GM04504 (cell line): ENCODE results near the gene ZNF652.
"Not testable (repeated sequence)": the region's sequence is repeated elsewhere in the genome, so short reads cannot be mapped to it uniquely, and the experiment has no call there.

Experiments
- DNase-seq: peaks from one replicate; pipeline ENCODE4 v3.0.0-alpha.2; 2012; ENCODE audit warnings: low read depth

Gene ZNF652

GRCh38 chr17:49386373-49386772, 24.3 kb upstream of the ZNF652 start:
- DNase-seq: no peak

DNA sequence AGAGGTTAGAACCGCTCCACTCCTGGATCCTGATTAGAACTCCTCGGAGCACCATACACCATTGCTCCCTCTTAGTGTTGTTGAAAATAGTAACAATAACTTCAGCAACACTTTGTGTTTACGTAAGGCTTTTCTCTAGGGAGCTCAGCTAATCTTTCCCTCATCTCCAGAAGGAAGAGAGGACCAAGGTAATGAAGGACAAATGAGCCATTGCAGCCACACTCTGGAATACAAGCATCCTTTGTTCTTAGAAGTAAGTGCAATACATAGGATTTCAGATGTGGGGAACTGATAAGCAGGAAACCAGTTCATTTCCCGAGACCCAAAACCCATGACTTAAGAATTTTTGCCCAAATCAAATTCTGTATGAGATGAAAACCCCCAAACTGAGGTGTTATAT, 22.9 kb upstream of the ZNF652 start:
- no peak for DNase-seq

GRCh38 chr17:49383060-49383459, 21.0 kb upstream of the ZNF652 start:
- DNase-seq: no peak

- DNase-seq: no peak
Observed at GRCh38 chr17:49382556-49382955, 20.5 kb upstream of the ZNF652 start.

- DNase-seq: no peak
Observed at GRCh38 chr17:49381793-49382192, 19.7 kb upstream of the ZNF652 start.

- DNase-seq: no peak
Observed at GRCh38 chr17:49381033-49381432, 19.0 kb upstream of the ZNF652 start.

- DNase-seq: no peak
Observed at GRCh38 chr17:49379926-49380325, 17.9 kb upstream of the ZNF652 start.

DNA sequence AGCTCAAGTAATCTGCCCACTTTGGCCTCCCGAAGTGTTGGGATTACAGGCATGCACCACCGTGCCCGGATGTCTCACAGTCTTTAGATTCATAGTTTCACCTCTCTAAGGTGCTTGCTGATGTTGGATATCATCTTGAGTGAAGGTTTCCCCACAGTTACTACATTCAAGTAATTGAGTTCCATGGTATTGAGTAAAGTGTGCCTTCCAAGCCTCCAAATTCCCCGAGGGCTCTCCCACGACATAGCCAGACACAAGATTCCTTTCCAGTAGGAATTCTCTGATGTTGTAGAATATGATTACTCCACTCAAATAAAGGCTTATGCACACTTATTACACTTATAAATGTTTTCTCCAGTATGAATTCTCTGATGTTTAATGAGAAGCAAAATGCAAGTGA, 16.3 kb upstream of the ZNF652 start:
- DNase-seq: no peak

DNA sequence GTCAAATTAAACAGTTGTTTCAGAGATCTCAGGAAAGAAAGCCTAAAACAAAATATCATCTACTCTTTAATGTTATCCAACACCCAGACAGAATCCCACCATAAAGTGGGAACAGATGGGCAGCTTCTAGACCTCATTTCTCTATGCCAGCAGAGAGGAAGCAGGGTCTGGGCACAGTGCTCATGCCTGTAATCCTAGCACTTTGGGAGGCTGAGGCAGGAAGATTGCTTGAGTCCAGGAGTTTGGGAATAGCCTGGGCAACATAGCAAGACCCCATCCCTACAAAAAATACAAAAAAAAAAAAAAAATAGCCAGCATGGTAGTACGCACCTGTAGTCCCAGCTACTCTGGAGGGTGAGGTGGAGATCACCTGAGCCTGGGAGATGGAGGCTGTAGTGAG, 13.5 kb upstream of the ZNF652 start:
- DNase-seq: no peak

GRCh38 chr17:49373115-49373514, 11.1 kb upstream of the ZNF652 start:
- DNase-seq: no peak

GRCh38 chr17:49372425-49372824, 10.4 kb upstream of the ZNF652 start:
- no peak for DNase-seq

DNA sequence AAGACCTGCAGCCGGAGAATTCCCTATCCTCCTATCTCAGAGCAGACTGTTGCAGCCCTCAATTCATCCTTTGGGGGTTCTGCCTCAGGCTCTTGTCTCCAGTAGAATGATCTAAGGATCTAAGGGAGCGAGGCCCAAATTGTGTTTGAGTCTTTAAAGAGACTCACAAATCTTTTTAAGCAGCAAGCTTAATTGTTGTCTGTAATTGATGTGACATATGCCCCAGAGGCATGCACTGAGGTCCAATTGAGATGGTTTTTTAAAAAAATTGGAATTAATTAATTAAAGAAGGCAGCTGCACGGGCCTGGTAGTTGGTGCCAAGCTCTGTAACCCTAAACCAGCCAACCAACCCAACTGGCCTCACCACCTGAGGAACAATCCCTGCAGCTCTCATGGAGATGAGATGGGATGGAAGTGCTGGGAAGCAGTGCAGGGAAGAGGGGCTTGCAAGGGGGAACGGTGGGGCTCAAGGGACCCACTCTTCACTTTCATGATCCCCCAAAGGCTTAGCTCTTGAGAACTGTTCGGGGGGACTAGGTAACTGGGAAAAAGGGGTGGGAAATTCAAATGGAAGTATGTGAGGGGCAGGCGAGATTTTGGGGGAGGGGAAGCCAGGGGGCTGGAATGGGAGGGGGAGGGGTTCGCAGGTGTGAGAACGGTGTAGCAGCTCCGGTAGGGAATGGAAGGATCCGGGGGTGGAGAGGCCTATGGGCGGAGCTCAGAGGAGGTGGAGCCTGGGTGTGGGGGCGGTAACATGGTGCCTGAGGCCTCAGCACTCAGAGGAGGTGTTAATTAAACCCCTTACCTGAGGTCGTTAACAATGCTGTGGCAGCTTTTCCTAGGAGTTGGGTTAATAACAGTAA, 9.2 kb upstream of the ZNF652 start:
- no peak for DNase-seq

DNA sequence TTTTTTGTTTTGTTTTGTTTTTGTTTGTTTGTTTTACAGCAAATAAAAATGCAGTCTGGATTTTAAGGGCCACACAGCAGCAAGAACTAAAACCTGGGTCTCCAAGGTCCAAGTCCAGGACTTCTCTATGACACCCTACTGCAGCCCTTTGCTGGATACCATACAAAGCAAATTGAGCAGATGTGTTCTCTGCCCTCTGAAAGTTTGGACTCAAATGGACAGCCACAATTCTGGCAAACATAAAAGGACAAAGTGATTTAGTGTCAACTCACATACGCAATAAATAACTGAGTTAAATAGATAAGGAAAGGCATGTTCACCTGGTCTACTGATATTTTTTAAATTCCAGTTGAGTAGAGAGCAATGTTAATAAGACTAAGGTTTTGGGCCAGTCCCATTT, 7.7 kb upstream of the ZNF652 start:
- DNase-seq: no peak

- DNase-seq: no peak
Observed at GRCh38 chr17:49369089-49369488, 7.0 kb upstream of the ZNF652 start.

DNA sequence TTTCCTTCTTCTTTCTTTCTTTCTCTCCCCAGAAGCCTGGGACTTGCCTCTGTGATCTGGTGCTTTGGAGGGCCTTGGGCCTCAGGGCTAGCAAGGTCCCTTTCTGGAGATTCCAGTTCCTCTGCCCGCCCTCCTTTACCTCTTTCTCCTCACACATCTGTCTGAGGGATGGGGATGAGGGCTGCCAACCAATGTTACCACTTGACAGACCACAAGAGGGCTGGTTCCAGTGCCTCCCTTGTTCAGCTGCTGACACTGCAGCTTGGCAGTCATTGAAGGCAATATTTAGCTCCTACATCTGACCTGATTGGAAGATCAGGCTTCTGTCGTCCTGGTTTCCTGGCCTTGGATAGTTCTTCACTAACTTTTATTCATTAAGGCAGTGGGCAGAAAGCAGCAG, 3.6 kb upstream of the ZNF652 start:
- no peak for DNase-seq

DNA sequence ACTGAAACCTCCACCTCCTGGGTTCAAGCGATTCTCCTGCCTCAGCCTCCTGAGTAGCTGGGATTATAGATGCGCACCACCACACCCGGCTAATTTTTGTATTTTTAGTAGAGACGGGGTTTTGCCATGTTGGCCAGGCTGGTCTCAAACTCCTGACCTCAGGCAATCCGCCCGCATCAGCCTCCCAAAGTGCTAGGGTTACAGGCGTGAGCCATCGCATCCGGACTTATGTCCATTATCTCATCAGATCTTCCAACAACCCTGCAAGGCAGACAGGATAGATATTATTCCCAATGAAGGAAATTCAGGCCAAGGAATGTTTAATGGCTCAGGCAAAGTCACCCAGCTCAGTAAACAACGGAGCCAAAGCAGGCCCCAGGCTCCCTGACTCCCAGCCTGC, 3.1 kb upstream of the ZNF652 start:
- DNase-seq: not testable (repeated sequence)

GRCh38 chr17:49364119-49364518, 2.1 kb upstream of the ZNF652 start:
- DNase-seq: no peak

GRCh38 chr17:49363251-49363650, 1.2 kb upstream of the ZNF652 start:
- DNase-seq: no peak

DNA sequence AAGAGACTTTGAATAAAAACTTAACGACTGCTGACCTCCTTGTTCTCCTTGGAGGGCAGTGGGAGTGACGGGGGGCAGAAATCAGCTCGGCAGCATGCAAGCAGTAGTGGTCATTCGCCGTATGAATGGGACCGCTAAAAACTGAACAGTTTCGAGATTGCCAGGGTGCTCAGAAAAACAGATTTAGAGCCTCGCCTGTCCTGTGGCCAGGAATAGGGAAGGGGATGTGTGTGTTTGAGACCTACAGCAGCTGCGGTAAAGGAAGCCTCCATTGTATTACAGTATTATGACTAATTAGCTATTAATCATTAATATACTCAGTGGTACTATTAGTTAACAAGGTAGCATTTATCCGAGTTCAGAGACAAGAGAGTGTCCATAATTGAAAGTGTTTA, 670 bp upstream of the ZNF652 start:
- no peak for DNase-seq

DNA sequence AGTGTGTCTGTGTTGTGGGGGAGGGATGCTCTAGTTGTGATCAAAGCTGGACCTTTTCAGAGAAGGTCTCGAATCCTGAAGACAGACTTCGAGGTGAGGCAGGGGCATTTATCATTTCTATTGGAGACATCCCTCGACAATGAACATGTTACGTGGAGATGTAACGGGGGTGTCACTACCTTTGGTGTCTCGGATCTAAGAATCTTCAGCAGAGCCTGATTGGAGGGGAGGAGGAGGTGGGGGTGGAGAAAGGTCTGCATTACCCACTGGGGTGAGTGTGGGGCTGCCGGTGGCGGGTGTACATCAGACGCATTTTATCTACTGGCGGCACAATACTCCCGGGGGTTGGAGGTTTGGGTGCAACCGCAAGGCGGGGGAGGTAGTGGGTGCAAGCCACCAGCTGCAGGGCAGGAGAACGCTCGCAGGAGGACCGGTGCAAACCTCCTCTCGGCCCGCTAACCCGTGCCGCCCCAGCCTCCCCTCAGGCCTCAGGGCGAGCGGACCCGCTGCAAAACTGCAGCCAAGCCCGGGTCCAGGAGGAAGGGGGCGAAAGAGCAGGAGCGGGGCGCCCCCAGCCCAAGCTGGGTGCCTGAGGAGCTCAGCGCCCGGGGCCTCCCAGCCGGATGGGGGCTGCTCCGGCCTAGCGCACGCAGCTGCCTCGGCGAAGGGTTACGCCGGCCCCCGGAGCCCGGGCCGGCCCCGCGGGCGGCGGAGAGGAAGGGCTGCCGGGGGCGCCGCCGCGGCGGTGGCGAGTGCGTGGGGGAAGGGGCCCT, 735 bp downstream of the ZNF652 start:
- no peak for DNase-seq

DNA sequence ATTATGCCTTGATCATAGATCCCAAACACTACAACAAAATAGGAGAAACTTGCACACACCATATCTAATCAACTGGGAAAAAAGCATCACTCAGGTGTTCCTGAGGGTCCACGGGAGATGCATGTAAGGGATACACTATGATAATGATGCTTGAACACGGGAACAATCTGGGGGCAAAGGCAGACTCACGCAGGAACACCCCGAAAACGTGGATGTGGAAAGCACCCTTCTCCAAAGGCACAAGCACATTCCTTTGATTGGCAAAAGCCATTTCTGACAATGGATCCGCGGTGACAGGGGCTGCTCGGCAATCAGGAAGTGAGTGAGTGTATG, 1.3 kb downstream of the ZNF652 start:
- no peak for DNase-seq

- no peak for DNase-seq
Observed at GRCh38 chr17:49359990-49360795, 1.9 kb downstream of the ZNF652 start.
